ENCODE measurements around the gene CCSER2.

Gene CCSER2

DNA sequence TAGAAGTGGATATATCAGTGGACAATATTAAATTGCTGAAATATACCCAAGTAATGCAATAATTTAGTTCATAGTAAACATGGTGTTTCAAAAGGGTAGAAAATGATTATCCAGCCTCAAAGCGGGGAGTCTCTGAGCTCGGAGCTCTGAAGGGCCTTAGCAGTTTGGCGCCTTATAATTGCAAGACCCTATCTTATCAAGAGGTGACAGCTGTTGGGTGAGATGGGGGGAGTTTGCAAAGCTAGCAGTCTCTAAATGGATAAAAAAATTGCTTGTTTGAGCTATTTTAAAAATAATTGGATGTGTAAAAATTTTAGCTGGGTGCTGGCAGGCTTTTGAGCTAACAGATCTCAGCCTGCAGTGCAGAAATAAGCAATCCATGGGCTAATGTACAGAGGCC is 219.2 kb downstream of the CCSER2 start:
- no peak for DNase-seq (ENCODE audit: low read depth in 2 of 2)

DNA sequence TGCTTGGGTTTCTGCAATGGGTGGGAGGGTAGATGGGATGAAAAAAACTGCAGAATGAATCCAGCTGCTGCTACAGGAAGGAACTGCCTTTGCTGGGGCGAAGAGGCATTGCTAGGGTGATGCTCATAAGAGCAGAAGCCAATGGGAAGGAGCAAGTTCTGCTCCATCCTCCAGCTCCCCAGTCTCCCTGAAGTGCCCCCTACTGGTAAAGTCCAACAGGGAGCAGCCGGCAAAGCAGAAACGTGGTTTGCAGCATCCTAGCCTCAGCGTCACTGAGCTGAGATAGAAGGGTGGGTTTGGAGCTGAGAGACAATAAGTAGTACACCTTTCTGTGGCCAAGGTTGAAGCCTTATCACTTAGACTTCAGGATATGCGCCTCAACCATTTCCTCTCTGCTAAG is 220.5 kb downstream of the CCSER2 start:
- no peak for DNase-seq (ENCODE audit: low read depth in 2 of 2)

DNA sequence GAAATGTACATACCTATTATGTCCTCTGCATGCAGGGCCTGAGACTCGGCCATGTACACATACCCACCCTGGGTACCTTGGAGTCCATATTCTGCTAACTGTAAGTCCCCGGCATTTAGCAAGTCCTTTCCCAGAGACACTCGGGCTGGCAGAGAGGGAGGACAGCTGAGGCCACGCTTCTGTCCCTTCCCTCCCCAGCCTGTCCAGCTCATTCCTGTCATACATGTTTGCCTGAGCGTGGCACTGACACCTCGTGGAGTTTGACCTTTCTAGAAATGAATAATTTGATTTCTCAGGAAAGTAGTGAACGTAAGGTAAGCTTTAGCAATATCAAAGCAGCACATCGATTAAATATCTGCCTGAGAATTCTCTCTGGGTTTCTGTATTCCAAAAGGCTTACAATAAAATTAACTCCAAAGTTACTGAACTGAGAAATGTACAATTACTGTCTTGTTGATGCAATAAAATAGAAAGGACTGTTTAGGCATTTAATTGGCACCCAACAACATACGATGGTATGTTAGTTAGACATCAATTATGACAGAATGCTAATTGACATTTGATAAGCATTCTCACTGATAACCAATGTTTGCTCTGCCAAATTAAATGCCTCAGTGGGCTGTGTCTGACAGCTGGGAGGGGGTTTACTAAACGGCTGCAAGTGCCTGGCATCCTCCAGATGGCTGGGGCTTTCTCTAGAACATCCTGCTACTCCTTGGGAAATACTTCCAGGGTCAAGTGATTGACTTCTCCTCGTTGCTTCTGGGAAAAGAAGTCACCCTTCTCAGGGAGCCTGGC is 221.2 kb downstream of the CCSER2 start:
- no peak for DNase-seq (ENCODE audit: low read depth in 2 of 2)

DNA sequence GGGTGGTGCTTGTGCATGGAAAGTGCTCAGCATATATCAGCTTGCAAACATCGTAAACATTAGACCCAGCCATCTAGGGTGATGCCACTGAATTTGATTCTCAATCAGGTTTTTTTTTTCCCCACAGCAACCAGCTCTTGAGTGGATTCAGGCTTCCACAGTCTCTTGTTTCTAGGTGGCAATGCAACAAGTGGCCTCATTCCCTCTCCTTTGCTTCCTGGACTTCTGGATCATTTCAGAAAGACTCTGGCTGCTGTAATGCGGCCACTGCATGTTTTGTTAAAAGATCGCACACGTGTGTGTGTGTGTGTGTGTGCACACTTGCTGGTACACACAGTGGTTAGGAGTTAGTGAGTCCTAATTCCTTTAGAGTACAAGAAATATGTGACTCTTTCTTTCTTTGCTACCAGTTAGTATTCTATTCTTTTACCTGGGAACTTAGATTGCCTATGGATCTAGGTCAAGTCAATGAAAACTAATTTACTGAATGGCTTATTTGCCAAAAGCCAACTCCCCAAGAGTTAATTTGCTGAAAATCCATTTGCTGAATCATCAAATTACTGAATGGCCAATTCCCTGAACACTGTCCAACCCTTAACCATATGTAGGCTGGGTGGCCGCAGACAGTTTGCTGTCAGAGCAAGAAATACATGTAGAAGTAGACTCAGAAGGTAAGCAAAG is 222.5 kb downstream of the CCSER2 start:
- DNase-seq (ENCODE audit: low read depth in 2 of 2), result no peak

DNA sequence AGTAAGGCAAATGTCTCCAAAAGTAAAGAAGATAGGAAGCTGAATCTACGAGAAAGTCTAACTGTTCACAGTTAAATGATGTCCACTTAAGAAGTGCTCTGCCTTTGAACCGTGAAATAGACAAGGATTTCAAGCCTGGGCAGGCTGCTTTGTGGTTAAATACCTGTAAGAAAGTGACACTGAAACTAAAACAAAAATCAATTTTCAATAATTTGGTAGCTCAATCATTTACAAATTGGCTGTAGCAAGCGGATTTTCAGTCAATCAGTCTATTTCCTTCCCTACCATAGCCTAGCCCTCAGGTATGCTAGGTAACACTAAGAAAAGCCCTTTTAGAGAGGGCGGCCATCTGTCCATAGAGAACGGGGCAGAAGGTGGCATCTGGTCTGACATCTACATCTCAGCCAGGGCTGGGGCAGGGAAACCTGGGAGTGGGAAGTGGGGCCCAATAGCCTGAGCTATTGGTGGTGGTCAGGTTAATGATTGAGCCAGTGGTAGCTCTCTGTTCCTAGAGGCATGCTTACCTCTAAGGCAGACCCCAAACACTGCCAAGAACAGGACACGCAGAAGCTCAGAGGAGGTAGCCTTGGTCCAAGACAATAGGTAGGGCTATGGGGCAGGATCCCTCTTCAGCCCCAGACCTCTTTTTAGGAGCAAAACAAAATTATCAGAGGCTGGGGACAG is 223.2 kb downstream of the CCSER2 start:
- DNase-seq (ENCODE audit: low read depth in 2 of 2), result no peak

DNA sequence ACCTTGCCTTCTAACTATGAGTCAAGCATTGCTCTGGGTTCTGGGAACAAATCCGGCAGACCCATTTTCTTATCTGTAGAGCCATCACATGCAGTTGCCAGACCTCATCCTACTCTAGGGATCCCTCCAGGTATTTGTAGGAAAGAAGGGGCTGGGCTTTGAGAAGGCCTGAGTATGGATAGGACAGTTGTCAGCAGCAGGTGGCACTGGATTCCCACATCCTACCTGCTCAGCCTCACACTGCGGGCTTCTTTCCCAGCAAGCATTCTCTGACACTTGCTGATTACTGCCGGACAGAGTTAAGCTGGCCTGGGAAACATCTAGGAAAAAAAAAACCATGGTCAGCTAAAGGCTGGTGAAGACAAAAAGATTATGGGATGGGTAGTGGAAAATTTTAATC is 224.1 kb downstream of the CCSER2 start:
- DNase-seq (ENCODE audit: low read depth in 2 of 2), result no peak

DNA sequence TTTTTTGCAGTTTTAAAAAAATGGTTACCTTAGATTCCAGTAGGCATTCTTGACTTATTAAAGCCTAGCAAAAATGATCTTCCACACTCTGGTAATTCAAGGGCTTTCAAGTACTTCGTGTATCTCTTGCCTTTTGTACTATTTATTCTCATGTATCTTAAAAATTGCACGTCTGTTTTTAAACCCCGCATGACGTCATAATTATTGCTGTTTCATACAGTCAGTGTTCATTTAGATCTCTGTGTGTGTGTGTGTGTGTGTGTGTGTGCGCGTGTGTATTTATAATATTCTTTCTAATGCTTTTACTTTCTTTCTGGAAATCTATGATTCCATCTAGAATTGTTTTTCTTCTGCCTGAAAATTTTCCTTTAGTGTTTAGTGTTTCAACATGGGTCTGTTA is 234.2 kb downstream of the CCSER2 start:
- no peak for DNase-seq (ENCODE audit: low read depth in 2 of 2)

DNA sequence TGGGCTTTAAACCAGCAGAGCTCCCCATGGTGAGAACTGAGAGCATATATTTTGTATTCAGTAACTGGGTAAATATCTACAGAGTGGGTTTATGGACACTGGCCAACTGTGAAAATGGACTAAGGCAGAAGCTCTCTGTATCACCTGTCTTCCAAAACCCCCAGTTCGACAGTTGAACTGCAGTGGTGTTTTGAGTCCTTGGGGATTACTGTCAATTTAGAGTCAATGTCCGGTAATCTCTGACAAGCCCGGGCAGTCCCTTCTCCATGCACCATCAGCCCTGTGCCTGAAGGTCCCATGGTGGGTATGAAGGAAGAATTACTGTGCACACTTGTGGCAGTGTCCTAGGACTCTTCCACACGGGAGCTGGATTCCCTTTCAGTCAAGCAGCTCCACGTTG is 235.0 kb downstream of the CCSER2 start:
- DNase-seq (ENCODE audit: low read depth in 2 of 2), result no peak

DNA sequence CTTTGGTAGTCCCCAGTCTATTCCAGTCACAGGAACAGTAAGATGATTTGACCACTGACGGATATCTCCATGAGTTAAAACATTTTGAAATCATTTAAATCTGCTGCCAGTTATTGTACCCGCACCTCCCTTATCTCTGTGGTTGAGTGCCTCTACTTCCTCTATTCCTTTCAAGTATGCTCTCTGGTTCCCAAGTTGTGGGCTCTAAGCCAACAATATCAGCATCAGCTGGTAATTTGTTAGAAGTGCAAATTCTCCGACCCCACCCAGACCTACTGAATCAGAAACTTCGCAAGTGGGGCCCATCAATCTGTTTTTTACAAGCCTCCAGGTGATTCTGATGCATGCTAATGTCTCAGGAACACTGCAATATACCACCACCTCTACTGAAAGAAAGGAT is 235.5 kb downstream of the CCSER2 start:
- DNase-seq (ENCODE audit: low read depth in 2 of 2), result no peak

DNA sequence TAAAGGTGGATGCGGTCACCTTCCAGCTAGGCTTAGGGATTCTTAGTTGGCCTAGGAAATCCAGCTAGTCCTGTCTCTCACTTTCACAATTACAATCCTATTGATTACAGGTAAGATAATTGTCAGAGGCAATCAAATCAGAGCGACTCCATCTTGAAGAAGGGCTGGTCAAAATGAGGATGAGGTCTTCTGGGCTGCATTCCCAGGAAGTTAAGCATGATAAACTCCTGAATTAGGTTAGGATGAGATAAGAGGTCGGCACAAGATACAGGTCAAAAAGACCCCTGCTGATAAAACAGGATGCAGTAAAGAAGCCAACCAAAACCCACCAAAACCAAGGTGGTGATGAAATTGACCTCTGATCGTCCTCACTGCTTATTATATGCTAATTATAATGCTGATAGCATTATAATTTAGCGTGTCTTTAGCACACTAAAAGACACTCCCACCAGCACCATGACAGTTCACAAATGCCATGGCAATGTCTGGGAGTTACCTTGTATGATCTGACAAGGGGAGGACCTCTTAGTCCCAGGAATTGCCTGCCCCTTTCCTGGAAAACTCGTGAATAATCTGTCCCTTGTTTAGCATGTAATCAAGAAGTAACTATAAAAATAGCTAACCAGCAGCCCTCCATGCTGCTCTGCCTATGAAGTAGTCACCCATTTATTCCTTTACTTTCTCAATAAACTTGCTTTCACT is 237.6 kb downstream of the CCSER2 start:
- DNase-seq (ENCODE audit: low read depth in 2 of 2), result no peak

DNA sequence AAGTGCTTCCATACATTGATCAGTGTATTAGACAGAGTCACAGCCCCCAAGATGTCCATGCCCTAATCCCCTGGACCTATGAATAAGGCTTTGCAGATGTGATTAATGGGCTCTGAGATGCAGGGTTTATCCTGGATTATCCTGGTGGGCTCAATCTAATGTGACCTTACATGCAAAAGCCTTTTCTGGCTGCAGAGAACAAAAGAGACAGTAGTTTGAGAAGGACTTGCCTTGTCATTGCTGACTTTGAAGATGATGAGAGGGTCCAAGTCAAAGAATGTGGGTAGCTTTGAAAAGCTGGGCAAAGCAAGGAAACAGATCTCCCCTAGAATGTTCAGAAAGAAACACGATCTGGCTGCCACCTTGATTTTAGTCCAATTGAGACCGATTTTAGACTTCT is 238.7 kb downstream of the CCSER2 start:
- DNase-seq (ENCODE audit: low read depth in 2 of 2), result no peak

All from stimulated activated CD4-positive, alpha-beta T cell treated with anti-CD3 and anti-CD28 coated beads, Interleukin-15, amount 100 ng/mL, for 48 hours (primary cell).